Activated naive CD8-positive, alpha-beta T cell treated with anti-CD3 and anti-CD28 coated beads, Interleukin-2, amount 50 U/mL, for 16 hours (primary cell): Measurements from ENCODE around the gene XAGE3.
"Not testable (repeated sequence)": the region's sequence is repeated elsewhere in the genome, so short reads cannot be mapped to it uniquely, and the experiment has no call there.

Experiments used
- DNase-seq: peaks from one replicate; pipeline ENCODE4 v3.0.0-alpha.2; 2020; ENCODE audit warnings: low read depth, low spot score

The XAGE3 gene

GRCh38 chrX:52867610-52868348 lies at the start of gene XAGE3:
XAGE3 (minus strand) TSS chrX:52868083; CDS start chrX:52867133, 950 bp downstream.
- DNase-seq, result no peak

GRCh38 chrX:52914704-52915103 lies 46.8 kb upstream of the XAGE3 start:
- not testable (repeated sequence) for DNase-seq

GRCh38 chrX:52913681-52914080 lies 45.8 kb upstream of the XAGE3 start:
- not testable (repeated sequence) for DNase-seq

- DNase-seq, result not testable (repeated sequence)
Measured at GRCh38 chrX:52909313-52909969, 41.6 kb upstream of the XAGE3 start.

GRCh38 chrX:52907900-52908299 lies 40.0 kb upstream of the XAGE3 start:
- DNase-seq, result not testable (repeated sequence)

GRCh38 chrX:52907137-52907536 lies 39.3 kb upstream of the XAGE3 start:
- DNase-seq, result not testable (repeated sequence)

- DNase-seq, result not testable (repeated sequence)
Measured at GRCh38 chrX:52906072-52906471, 38.2 kb upstream of the XAGE3 start.

- not testable (repeated sequence) for DNase-seq
Measured at GRCh38 chrX:52905531-52905930, 37.6 kb upstream of the XAGE3 start.

- DNase-seq, result not testable (repeated sequence)
Measured at GRCh38 chrX:52896855-52897709, 29.2 kb upstream of the XAGE3 start, which contains the start of gene FAM156B. FAM156B (plus strand) TSS chrX:52897330; CDS start chrX:52907226, 9,896 bp downstream.

- DNase-seq, result not testable (repeated sequence)
Measured at GRCh38 chrX:52896438-52896837, 28.6 kb upstream of the XAGE3 start.

- not testable (repeated sequence) for DNase-seq
Measured at GRCh38 chrX:52888090-52888489, 20.2 kb upstream of the XAGE3 start.

GRCh38 chrX:52887459-52887858 lies 19.6 kb upstream of the XAGE3 start:
- not testable (repeated sequence) for DNase-seq

- DNase-seq, result not testable (repeated sequence)
Measured at GRCh38 chrX:52876386-52876785, 8.5 kb upstream of the XAGE3 start.

- DNase-seq, result not testable (repeated sequence)
Measured at GRCh38 chrX:52875436-52875835, 7.6 kb upstream of the XAGE3 start.

- DNase-seq, result no peak
Measured at GRCh38 chrX:52874661-52875060, 6.8 kb upstream of the XAGE3 start.

- DNase-seq, result not testable (repeated sequence)
Measured at GRCh38 chrX:52873825-52874224, 5.9 kb upstream of the XAGE3 start.

GRCh38 chrX:52870046-52870445 lies 2.2 kb upstream of the XAGE3 start:
- DNase-seq, result no peak

GRCh38 chrX:52865343-52865998 lies 2.4 kb downstream of the XAGE3 start:
- DNase-seq, result no peak

- DNase-seq, result not testable (repeated sequence)
Measured at GRCh38 chrX:52856991-52857525, 10.8 kb downstream of the XAGE3 start.

- DNase-seq, result no peak
Measured at GRCh38 chrX:52852110-52852860, 15.6 kb downstream of the XAGE3 start.
